H1 (cell line): ENCODE data around the gene ERMARD. TPM values are rescaled to one million over a fixed set of nuclear protein-coding genes. Genes with fewer than 3 reads are reported as not detected.
A peak's percentile ranks its signal among the peaks of the same experiment; 100 is the strongest.

Experiments used
- CTCF ChIA-PET: fragments of 300-600 bp; sonication (Branson Sonifier 250); formaldehyde crosslinking; loops from one replicate; lab custom pipeline; 2021; ENCODE audit not compliant: partially characterized antibody; lab: Charles Lee
- POLR2A ChIA-PET: fragments of 300-600 bp; sonication (Branson Sonifier 250); formaldehyde crosslinking; loops from one replicate; lab custom pipeline; 2021; ENCODE audit warnings: inconsistent platforms; ENCODE audit not compliant: partially characterized antibody; lab: Charles Lee
- DNase-seq, 2 experiments: peaks; one replicate each; pipeline versions ENCODE4 v3.0.0 to v3.0.0-alpha.2; 2010 to 2022; ENCODE audit warnings: low spot score in 2 of 2, low read depth in 1 of 2, mixed read lengths in 1 of 2
- FAIRE-seq: peaks from 2 replicates; lab custom pipeline; 2011; peaks lifted over from hg19 to GRCh38; lab: Jason Lieb, UNC
- H2AFZ ChIP-seq: 2 replicates; pipeline ENCODE4 v1.8.1; 2012; ENCODE audit warnings: low read length, inconsistent platforms
- H2AK5ac ChIP-seq: 2 replicates; pipeline ENCODE4 v1.6.1; 2013; ENCODE audit warnings: low read depth, low read length
- H2BK120ac ChIP-seq: replicated peaks from 2 replicates; pipeline ENCODE3; 2013; ENCODE audit warnings: low read depth, low read length, inconsistent platforms
- H2BK12ac ChIP-seq: 2 replicates; pipeline ENCODE4 v1.6.1; 2013; ENCODE audit warnings: low read depth, low read length
- H2BK15ac ChIP-seq: 2 replicates; pipeline ENCODE4 v1.6.1; 2013; ENCODE audit warnings: low read length
- H2BK20ac ChIP-seq: 2 replicates; pipeline ENCODE4 v1.6.1; 2013; ENCODE audit warnings: low read length
- H2BK5ac ChIP-seq: 2 replicates; pipeline ENCODE4 v1.6.1; 2013; ENCODE audit warnings: low read depth, low read length
- H3K14ac ChIP-seq: 2 replicates; pipeline ENCODE4 v1.6.1; 2013; ENCODE audit warnings: inconsistent platforms; ENCODE audit not compliant: insufficient read length
- H3K18ac ChIP-seq: 2 replicates; pipeline ENCODE4 v1.6.1; 2013; ENCODE audit warnings: low read length; ENCODE audit errors: extremely low read depth
- H3K23ac ChIP-seq: 2 replicates; pipeline ENCODE4 v1.6.1; 2013; ENCODE audit warnings: inconsistent platforms; ENCODE audit not compliant: insufficient read length
- H3K23me2 ChIP-seq: 2 replicates; pipeline ENCODE4 v1.6.1; 2013; ENCODE audit warnings: low read depth, low read length
- H3K27ac ChIP-seq: 2 replicates; pipeline ENCODE4 v1.6.1; 2011; ENCODE audit warnings: low read depth, low read length, inconsistent platforms
- H3K27me3 ChIP-seq, 4 experiments: replicated peaks in 1 of 4; 1 replicate in 1 of 4; 2 replicates in 3 of 4; pipeline versions ENCODE4 v1.6.1 to v1.8.1; 2011 to 2013; ENCODE audit warnings: low read length in 3 of 4, mild to moderate bottlenecking in 3 of 4, inconsistent platforms in 2 of 4, mixed read lengths in 2 of 4, moderate library complexity in 1 of 4; ENCODE audit not compliant: control insufficient read depth in 3 of 4, insufficient read depth in 3 of 4; ENCODE audit errors: extremely low read depth in 1 of 4
- H3K36me3 ChIP-seq, 4 experiments: 2 replicates each; pipeline versions ENCODE4 v1.6.1 to v1.8.1; 2011 to 2013; ENCODE audit warnings: mild to moderate bottlenecking in 4 of 4, low read length in 3 of 4, moderate library complexity in 2 of 4, control low read depth in 1 of 4, inconsistent platforms in 1 of 4; ENCODE audit not compliant: insufficient read depth in 4 of 4, control insufficient read depth in 2 of 4
- H3K4ac ChIP-seq: replicated peaks from 2 replicates; pipeline ENCODE3; 2013; ENCODE audit warnings: low read length, low read depth, mixed read lengths, inconsistent platforms; ENCODE audit not compliant: insufficient read length
- H3K4me1 ChIP-seq, 4 experiments: replicated peaks in 1 of 4; 1 replicate in 1 of 4; 2 replicates in 3 of 4; pipeline versions ENCODE4 v1.6.1 to v1.8.1; 2011 to 2013; ENCODE audit warnings: low read length in 3 of 4, inconsistent platforms in 2 of 4, mixed read lengths in 1 of 4; ENCODE audit not compliant: insufficient read depth in 4 of 4, control insufficient read depth in 3 of 4
- H3K4me2 ChIP-seq, 2 experiments: 2 replicates each; pipeline versions ENCODE4 v1.6.1 to v1.8.1; 2011 to 2013; ENCODE audit warnings: low read depth in 2 of 2, low read length in 2 of 2, control low read depth in 1 of 2, inconsistent platforms in 1 of 2, mild to moderate bottlenecking in 1 of 2; ENCODE audit not compliant: insufficient read depth in 1 of 2
- H3K4me3 ChIP-seq, 4 experiments: fragments of 200-600, 300-600 bp in 1 of 4; sonication (generic), shearing (Covaris generic), sonication (Bioruptor Twin) in 1 of 4; 2 replicates each; pipeline versions ENCODE4 v1.5.1 to v1.8.1; 2011 to 2016; ENCODE audit warnings: low read length in 4 of 4, low read depth in 3 of 4, control low read depth in 2 of 4, inconsistent platforms in 2 of 4, mild to moderate bottlenecking in 2 of 4, mixed read lengths in 1 of 4, moderate library complexity in 1 of 4; ENCODE audit not compliant: insufficient read depth in 2 of 4; ENCODE audit errors: extremely low read depth in 1 of 4
- H3K56ac ChIP-seq: replicated peaks from 2 replicates; pipeline ENCODE3; 2013; ENCODE audit warnings: low read depth, mild to moderate bottlenecking, mixed read lengths, low read length, inconsistent platforms; ENCODE audit not compliant: insufficient read length
- H3K79me1 ChIP-seq: 2 replicates; pipeline ENCODE4 v1.6.1; 2013; ENCODE audit warnings: low read depth, low read length, control low read depth
- H3K79me2 ChIP-seq, 2 experiments: 2 replicates each; pipeline versions ENCODE4 v1.6.1 to v1.8.1; 2012 to 2013; ENCODE audit warnings: low read length in 2 of 2, mild to moderate bottlenecking in 2 of 2, inconsistent platforms in 1 of 2; ENCODE audit not compliant: insufficient read depth in 2 of 2, control insufficient read depth in 1 of 2
- H3K9ac ChIP-seq, 4 experiments: replicated peaks in 1 of 4; 1 replicate in 1 of 4; 2 replicates in 3 of 4; pipeline versions ENCODE4 v1.6.1 to v1.8.1; 2011 to 2013; ENCODE audit warnings: low read depth in 3 of 4, low read length in 3 of 4, control low read depth in 2 of 4, mild to moderate bottlenecking in 2 of 4, moderate library complexity in 2 of 4, inconsistent platforms in 1 of 4; ENCODE audit errors: extremely low read depth in 1 of 4
- H3K9me3 ChIP-seq, 2 experiments: 2 replicates each; pipeline versions ENCODE4 v1.6.1 to v1.8.1; 2012 to 2013; ENCODE audit warnings: mild to moderate bottlenecking in 2 of 2, moderate library complexity in 2 of 2, control low read depth in 1 of 2, inconsistent platforms in 1 of 2, low read depth in 1 of 2, low read length in 1 of 2, mixed read lengths in 1 of 2; ENCODE audit not compliant: insufficient read depth in 2 of 2
- H4K20me1 ChIP-seq, 2 experiments: replicated peaks in 1 of 2; 2 replicates each; pipeline versions ENCODE3 to v1.8.1; 2011 to 2013; ENCODE audit warnings: inconsistent platforms in 2 of 2, low read length in 2 of 2, mild to moderate bottlenecking in 1 of 2; ENCODE audit not compliant: insufficient read depth in 2 of 2, control insufficient read depth in 1 of 2
- H4K5ac ChIP-seq: 2 replicates; pipeline ENCODE4 v1.6.1; 2013; ENCODE audit warnings: low read length, low read depth, mixed read lengths, inconsistent platforms; ENCODE audit not compliant: insufficient read length
- H4K8ac ChIP-seq: 2 replicates; pipeline ENCODE4 v1.8.0; 2013; ENCODE audit warnings: mild to moderate bottlenecking, moderate library complexity, low read length, inconsistent platforms; ENCODE audit not compliant: insufficient read depth; ENCODE audit errors: extremely low read depth
- H4K91ac ChIP-seq: replicated peaks from 2 replicates; pipeline ENCODE3; 2013; ENCODE audit warnings: low read length, mixed read lengths, inconsistent platforms; ENCODE audit not compliant: insufficient read length
- CBX8 ChIP-seq: fragments of 300-800, 300-1000 bp; sonication (generic); IDR thresholded peaks from 2 replicates; pipeline ENCODE4 v1.7.1; 2016; ENCODE audit warnings: low read depth, low read length, borderline replicate concordance
- SAP30 ChIP-seq: fragments of 300-600 bp; sonication (generic); IDR thresholded peaks from 2 replicates; pipeline ENCODE4 v1.7.1; 2012; ENCODE audit warnings: low read length, moderate library complexity, mild to moderate bottlenecking, inconsistent platforms; ENCODE audit not compliant: insufficient read depth, insufficient replicate concordance
- SIRT6 ChIP-seq: IDR thresholded peaks from one replicate; pipeline ENCODE4 v1.7.1; 2012; ENCODE audit warnings: low read length, inconsistent platforms
- WGBS, 2 experiments: shearing (Covaris generic) in 1 of 2; methylation state at CpG; one replicate each; pipeline versions ENCODE4 v1.1.6 to v1.1.7; 2013 to 2015; ENCODE audit warnings: low lambda C conversion rate in 2 of 2, mixed read lengths in 2 of 2, inconsistent platforms in 1 of 2, low coverage in 1 of 2, missing lambda C conversion rate in 1 of 2; ENCODE audit not compliant: insufficient replicate concordance in 2 of 2, insufficient coverage in 1 of 2, insufficient read length in 1 of 2; ENCODE audit errors: extremely low coverage in 1 of 2, missing lambda C conversion rate in 1 of 2; 5-methylcytosine and 5-hydroxymethylcytosine counted together
- polyA plus RNA-seq, 7 experiments: library from polyadenylated mRNA; depleted of rRNA in 3 of 7; stranded (reverse) in 5 of 7; unstranded in 2 of 7; fragments of >200 nt in 5 of 7; fragments of 200-250 nt in 2 of 7; gene quantifications; 1 replicate in 5 of 7; 2 replicates in 1 of 7; 4 replicates in 1 of 7; pipeline versions ENCODE4 v1.2.1 to v1.2.3, GENCODE V29; 2011 to 2013; ENCODE audit warnings: missing spikeins in 2 of 7, mixed read lengths in 2 of 7
- total RNA-seq: library from RNA; stranded (reverse); fragmentation: NEBNext Ultra II Directional; extraction: Animal tissue kit (Norgen Biotek cat#: 25700); gene quantifications from 2 replicates; pipeline ENCODE4 v1.2.1, GENCODE V29; 2021

Gene ERMARD
- total and polyA plus RNA-seq, 2 of the 8 experiments (the other 6 are each of a cell fraction or from before 2014, with no cell fraction given) = 12.2 to 25.6 TPM

DNA sequence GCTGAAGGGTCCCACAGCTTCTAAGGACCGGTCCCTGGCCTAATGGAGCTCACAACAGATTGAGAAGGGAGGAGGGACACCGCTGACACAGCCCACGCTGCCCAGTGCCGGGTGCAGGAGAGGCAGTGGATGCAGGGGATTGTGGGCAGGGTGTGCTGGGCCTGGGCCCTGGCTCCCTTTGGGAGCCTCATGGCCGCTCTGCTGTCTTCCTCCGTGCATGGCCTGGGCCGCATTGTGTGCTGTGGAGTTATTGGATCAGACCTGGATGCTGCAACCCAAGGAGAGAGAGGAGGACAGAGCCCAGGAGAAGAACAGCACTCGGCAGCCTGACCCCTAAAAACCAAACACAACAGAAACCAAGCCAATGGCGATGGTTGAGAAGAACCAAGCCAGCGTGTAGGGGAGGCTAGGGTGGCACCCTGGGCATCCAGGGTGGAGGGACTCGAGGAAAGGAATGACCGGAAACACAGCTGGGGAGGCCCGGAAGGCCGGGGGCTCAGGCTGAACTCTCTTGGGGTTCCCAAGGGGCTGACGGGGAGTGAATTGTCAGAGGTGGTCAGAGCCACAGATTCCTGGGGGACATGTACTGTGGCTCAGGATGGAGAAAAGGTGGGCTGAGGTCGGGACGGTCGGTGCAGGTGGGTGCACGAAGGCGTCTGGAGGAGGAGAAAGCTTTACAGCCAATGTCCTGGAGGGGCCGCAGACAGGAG is 41.0 kb downstream of the ERMARD start:
- H3K56ac ChIP-seq = no peak overlapping the region
- no peak overlapping the region for H2AFZ ChIP-seq
- no peak overlapping the region for H2BK12ac ChIP-seq
- CTCF ChIA-PET = interaction anchor here (1.0 to 2.1 kb wide), 5 partner anchors 11 to 499 kb away, joined by 3 to 5 read pairs (median 3); partner anchors contain the start of gene DLL1
- no peak overlapping the region for H3K27ac ChIP-seq
- no peak overlapping the region for H3K4me2 ChIP-seq
- H4K91ac ChIP-seq = no peak overlapping the region
- H3K9ac ChIP-seq = no peak overlapping the region
- no peaks in the 10 kb centered on the region for H3K79me1 ChIP-seq
- peak overlapping the region; percentile 18; the same call in 1 of the 2 replicates for H4K8ac ChIP-seq
- H2BK20ac ChIP-seq = no peak overlapping the region
- H2BK120ac ChIP-seq = no peak overlapping the region
- no peak overlapping the region for H3K4ac ChIP-seq
- H3K14ac ChIP-seq = no peak overlapping the region
- H3K9me3 ChIP-seq = no peaks in the 10 kb centered on the region
- H2BK15ac ChIP-seq = no peak overlapping the region
- DNase-seq (peak in 1 of 2 experiments; percentile 33), FAIRE-seq (no peak)
- POLR2A ChIA-PET = interaction anchor here (0.9 kb wide), 1 partner anchor 13 kb away, joined by 3 read pairs; no protein-coding TSS in a partner anchor
- peaks cover 0 to 2% of the 10 kb centered on the region in 2 experiments for H4K20me1 ChIP-seq
- H4K5ac ChIP-seq = no peak overlapping the region
- H3K23ac ChIP-seq = no peak overlapping the region
- 93% methylated on average over 20 of the region's 21 CpGs; no CpG with 5 or more reads in 1 of the 2 experiments for WGBS, 2 experiments
- H3K36me3 ChIP-seq = no peaks in the 10 kb centered on the region
- H3K4me3 ChIP-seq = no peak overlapping the region
- H3K4me1 ChIP-seq = peaks cover 0 to 12% (median 4%) of the 10 kb centered on the region in 4 experiments; a peak in 5 of 7 replicates
- no peak overlapping the region for H2AK5ac ChIP-seq
- H3K79me2 ChIP-seq = no peaks in the 10 kb centered on the region
- TF ChIP-seq SAP30 = no peak
- TF ChIP-seq CBX8 = no peak
- TF ChIP-seq SIRT6 = no peak
- TF ChIP-seq, all 59 proteins: peak for 0
- Histone ChIP-seq H3K18ac (no peak overlapping the region), H2BK5ac (no peak overlapping the region), H3K27me3 (peaks cover 0 to 12% (median 4%) of the 10 kb centered on the region in 4 experiments; a peak in 4 of 7 replicates), H3K23me2 (no peaks in the 10 kb centered on the region; the same call in 1 of the 2 replicates)
